Neuronal stem cell (in vitro differentiated cells): ENCODE results near the gene SLC35C1.

ENCODE experiments used
- DNase-seq: peaks from one replicate; pipeline ENCODE4 v3.0.0-alpha.2; 2013; ENCODE audit warnings: low spot score
- H2AFZ ChIP-seq: one replicate; pipeline ENCODE4 v1.6.1; 2013; ENCODE audit warnings: mild to moderate bottlenecking, low read length, inconsistent platforms
- H2AK5ac ChIP-seq: 2 replicates; pipeline ENCODE4 v1.6.1; 2013; ENCODE audit warnings: low read depth, mild to moderate bottlenecking, inconsistent platforms, low read length, moderate library complexity, mixed read lengths
- H2BK120ac ChIP-seq: 2 replicates; pipeline ENCODE4 v1.6.1; 2013; ENCODE audit warnings: low read depth, mild to moderate bottlenecking, inconsistent platforms, low read length, moderate library complexity, mixed read lengths
- H2BK12ac ChIP-seq: one replicate; pipeline ENCODE4 v1.6.1; 2013; ENCODE audit warnings: low read length, inconsistent platforms
- H2BK15ac ChIP-seq: 2 replicates; pipeline ENCODE4 v1.6.1; 2013; ENCODE audit warnings: mild to moderate bottlenecking, low read length, inconsistent platforms, mixed read lengths
- H2BK5ac ChIP-seq: one replicate; pipeline ENCODE4 v1.6.1; 2013; ENCODE audit warnings: inconsistent platforms, mild to moderate bottlenecking, low read length, moderate library complexity
- H3K14ac ChIP-seq: one replicate; pipeline ENCODE4 v1.6.1; 2013; ENCODE audit warnings: low read length, inconsistent platforms
- H3K18ac ChIP-seq: 2 replicates; pipeline ENCODE4 v1.6.1; 2013; ENCODE audit warnings: low read length, inconsistent platforms
- H3K23ac ChIP-seq: 2 replicates; pipeline ENCODE4 v1.6.1; 2013; ENCODE audit warnings: low read depth, mild to moderate bottlenecking, mixed read lengths, low read length, inconsistent platforms; ENCODE audit not compliant: poor library complexity
- H3K27ac ChIP-seq: replicated peaks from 3 replicates; pipeline ENCODE4 v1.5.1; 2013; ENCODE audit warnings: low read length, inconsistent platforms
- H3K27me3 ChIP-seq, 3 experiments: 2 replicates each; pipeline ENCODE4 v1.6.1; 2013; ENCODE audit warnings: low read length in 3 of 3, mild to moderate bottlenecking in 2 of 3, inconsistent platforms in 1 of 3, low read depth in 1 of 3, mixed read lengths in 1 of 3, moderate library complexity in 1 of 3; ENCODE audit not compliant: control insufficient read depth in 3 of 3, insufficient read depth in 3 of 3
- H3K36me3 ChIP-seq, 2 donors: replicated peaks in 1 of 2; 2 replicates each; pipeline ENCODE4 v1.6.1; 2013; ENCODE audit warnings: low read length in 2 of 2; ENCODE audit not compliant: control insufficient read depth in 2 of 2, insufficient read depth in 2 of 2
- H3K4ac ChIP-seq: 2 replicates; pipeline ENCODE4 v1.6.1; 2013; ENCODE audit warnings: inconsistent platforms, mild to moderate bottlenecking, low read length, moderate library complexity
- H3K4me1 ChIP-seq, 2 donors: 1 replicate in 1 of 2; 2 replicates in 1 of 2; pipeline ENCODE4 v1.6.1; 2013; ENCODE audit warnings: low read length in 2 of 2, low read depth in 1 of 2; ENCODE audit not compliant: control insufficient read depth in 2 of 2, insufficient read depth in 1 of 2
- H3K4me2 ChIP-seq: one replicate; pipeline ENCODE4 v1.6.1; 2013; ENCODE audit warnings: mild to moderate bottlenecking, low read length, inconsistent platforms; ENCODE audit not compliant: insufficient read depth, poor library complexity, severe bottlenecking
- H3K4me3 ChIP-seq, 2 donors: 2 replicates each; pipeline ENCODE4 v1.5.1; 2013; ENCODE audit warnings: low read length in 2 of 2, mild to moderate bottlenecking in 2 of 2, inconsistent platforms in 1 of 2, moderate library complexity in 1 of 2
- H3K79me1 ChIP-seq: one replicate; pipeline ENCODE4 v1.6.1; 2013; ENCODE audit warnings: low read depth, mild to moderate bottlenecking, inconsistent platforms, low read length, moderate library complexity
- H3K9ac ChIP-seq: one replicate; pipeline ENCODE4 v1.6.1; 2013; ENCODE audit warnings: mild to moderate bottlenecking, low read depth, low read length, inconsistent platforms; ENCODE audit not compliant: poor library complexity
- H3K9me3 ChIP-seq, 2 donors: replicated peaks in 1 of 2; 2 replicates each; pipeline versions ENCODE3 to v1.6.1; 2013; ENCODE audit warnings: low read length in 2 of 2, mild to moderate bottlenecking in 2 of 2, inconsistent platforms in 1 of 2, low read depth in 1 of 2, mixed read lengths in 1 of 2, moderate library complexity in 1 of 2; ENCODE audit not compliant: control insufficient read depth in 2 of 2, insufficient read depth in 1 of 2
- H4K8ac ChIP-seq: one replicate; pipeline ENCODE4 v1.6.1; 2013; ENCODE audit warnings: low read depth, mild to moderate bottlenecking, inconsistent platforms, low read length, moderate library complexity
- H4K91ac ChIP-seq: one replicate; pipeline ENCODE4 v1.6.1; 2013; ENCODE audit warnings: low read length, low read depth, mild to moderate bottlenecking, inconsistent platforms; ENCODE audit not compliant: poor library complexity
- WGBS, 2 donors: extraction: QIAGEN DNeasy Blood & Tissue Kit; methylation state at CpG; one replicate each; pipeline ENCODE4 v1.1.7; 2013; ENCODE audit warnings: missing lambda C conversion rate in 2 of 2, mixed read lengths in 1 of 2; ENCODE audit not compliant: insufficient read length in 2 of 2, insufficient replicate concordance in 1 of 2; ENCODE audit errors: extremely low coverage in 2 of 2; 5-methylcytosine and 5-hydroxymethylcytosine counted together

The SLC35C1 gene

DNA sequence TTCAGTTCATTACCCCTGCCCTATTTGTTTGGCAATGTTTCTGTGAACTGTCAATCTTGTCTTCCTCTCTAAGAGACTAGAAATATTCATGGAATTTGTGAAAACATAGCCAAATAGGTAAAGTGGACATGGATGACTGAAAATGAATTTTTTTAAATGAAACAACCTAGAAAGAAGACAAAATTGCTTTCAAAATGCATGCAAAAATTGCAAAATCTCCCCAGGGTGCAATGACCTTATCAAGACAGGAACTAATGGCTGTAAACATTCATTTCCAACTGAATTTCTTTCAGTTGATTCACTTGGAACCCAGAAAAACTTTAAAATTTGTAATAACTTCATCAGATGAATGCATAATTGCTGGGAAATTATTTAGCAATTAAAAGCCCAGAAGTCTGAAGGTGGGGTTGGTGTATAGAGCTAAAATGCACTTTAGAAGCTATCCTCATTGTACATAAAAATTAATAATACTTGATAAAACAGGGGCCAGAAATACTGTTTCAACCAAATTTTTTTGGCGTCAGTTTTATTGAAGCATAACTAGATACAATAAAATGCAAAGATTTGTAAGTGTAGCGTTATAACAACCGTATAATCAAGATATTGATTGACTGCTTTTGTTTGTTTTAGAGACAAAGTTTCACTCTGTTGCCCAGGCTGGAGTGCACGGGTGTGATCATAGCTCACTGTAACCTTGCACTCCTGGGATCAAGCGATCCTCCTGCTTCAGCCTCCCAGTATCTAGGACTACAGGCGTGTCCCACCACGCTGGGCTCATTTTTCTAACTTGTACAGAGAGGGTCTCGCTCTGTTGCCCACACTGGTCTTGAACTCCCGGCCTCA lies 27.6 kb upstream of the SLC35C1 start:
- Histone ChIP-seq H3K9me3 (peaks cover 0 to 1% of the 10 kb centered on the region in 2 donors), H3K9ac (no peak overlapping the region), H3K79me1 (no peaks in the 10 kb centered on the region), H2AK5ac (no peak overlapping the region), H2BK5ac (no peak overlapping the region), H3K18ac (no peak overlapping the region), H2BK15ac (no peak overlapping the region), H2AFZ (no peak overlapping the region), H2BK120ac (no peak overlapping the region), H3K36me3 (no peaks in the 10 kb centered on the region), H3K4me1 (no peaks in the 10 kb centered on the region), H3K4ac (no peak overlapping the region), H3K27me3 (no peaks in the 10 kb centered on the region), H3K27ac (no peak overlapping the region), H3K4me3 (peak overlapping the region in 1 of 2 donors; percentile 70), H4K8ac (no peak overlapping the region), H3K4me2 (no peak overlapping the region), H2BK12ac (no peak overlapping the region), H3K23ac (no peak overlapping the region), H4K91ac (no peak overlapping the region), H3K14ac (no peak overlapping the region)
- DNase-seq = no peak
- no CpG with 5 or more reads among the region's 9 CpGs for WGBS, 2 donors

DNA sequence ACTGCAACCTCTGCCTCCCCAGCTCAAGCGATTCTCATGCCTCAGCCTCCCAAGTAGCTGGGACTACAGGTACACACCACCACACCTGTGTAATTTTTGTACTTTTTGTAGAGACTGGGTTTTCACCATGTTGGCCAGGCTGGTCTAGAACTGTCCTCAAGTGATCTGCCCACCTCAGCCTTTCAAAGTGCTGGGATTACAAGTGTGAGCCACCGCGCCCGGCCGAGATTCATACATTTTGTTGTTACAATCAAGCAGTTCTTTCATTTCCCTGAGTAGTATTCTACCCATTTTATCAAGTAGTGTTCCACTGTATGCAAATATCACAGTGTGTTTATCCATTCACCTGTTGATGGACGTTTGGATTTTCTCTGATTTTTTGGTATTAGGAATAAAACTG lies 26.6 kb upstream of the SLC35C1 start:
- no peak overlapping the region for H3K4ac ChIP-seq
- H3K36me3 ChIP-seq = no peaks in the 10 kb centered on the region
- no peak overlapping the region for H3K14ac ChIP-seq
- no peak overlapping the region for H4K91ac ChIP-seq
- H3K4me3 ChIP-seq = no peak overlapping the region
- H3K79me1 ChIP-seq = no peaks in the 10 kb centered on the region
- H3K9ac ChIP-seq = no peak overlapping the region
- no peak overlapping the region for H2AFZ ChIP-seq
- DNase-seq = no peak
- no CpG with 5 or more reads among the region's 6 CpGs for WGBS, 2 donors
- no peaks in the 10 kb centered on the region for H3K4me1 ChIP-seq
- no peak overlapping the region for H3K27ac ChIP-seq
- H3K23ac ChIP-seq = no peak overlapping the region
- H3K27me3 ChIP-seq = no peaks in the 10 kb centered on the region
- H4K8ac ChIP-seq = no peak overlapping the region
- H2AK5ac ChIP-seq = no peak overlapping the region
- no peak overlapping the region for H2BK12ac ChIP-seq
- H2BK120ac ChIP-seq = no peak overlapping the region
- H3K4me2 ChIP-seq = no peak overlapping the region
- H3K9me3 ChIP-seq = peaks cover 0 to 1% of the 10 kb centered on the region in 2 donors
- H2BK15ac ChIP-seq = no peak overlapping the region
- no peak overlapping the region for H2BK5ac ChIP-seq
- H3K18ac ChIP-seq = no peak overlapping the region

DNA sequence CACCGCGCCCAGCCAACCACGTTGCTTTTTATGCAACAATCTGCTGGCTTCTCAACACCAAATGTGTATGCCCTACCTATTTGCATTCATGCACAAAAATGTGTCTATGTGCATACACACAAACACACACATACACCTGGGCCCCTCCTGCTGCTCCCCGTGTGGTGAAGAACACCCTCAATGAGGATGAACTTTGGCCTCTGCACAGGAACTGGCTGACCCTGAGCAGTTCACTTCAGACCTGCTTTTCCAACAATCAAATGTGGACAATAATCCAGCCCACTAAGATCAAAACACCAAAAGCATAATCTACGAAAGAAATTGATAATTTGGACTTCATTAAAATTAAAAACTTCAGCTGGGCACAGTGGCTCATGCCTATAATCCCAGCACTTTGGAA lies 25.3 kb upstream of the SLC35C1 start:
- DNase-seq = no peak
- Histone ChIP-seq H2BK12ac (no peak overlapping the region), H4K8ac (no peak overlapping the region), H3K79me1 (no peaks in the 10 kb centered on the region), H4K91ac (no peak overlapping the region), H3K9ac (no peak overlapping the region), H3K23ac (no peak overlapping the region), H2BK120ac (no peak overlapping the region), H3K14ac (no peak overlapping the region), H3K4me1 (no peaks in the 10 kb centered on the region), H3K9me3 (peaks cover 0 to 1% of the 10 kb centered on the region in 2 donors), H2BK15ac (no peak overlapping the region), H3K4ac (no peak overlapping the region), H2AK5ac (no peak overlapping the region), H3K18ac (peak overlapping the region; percentile 38), H2AFZ (no peak overlapping the region), H2BK5ac (no peak overlapping the region), H3K4me2 (no peak overlapping the region), H3K27ac (no peak overlapping the region), H3K36me3 (no peaks in the 10 kb centered on the region), H3K4me3 (no peak overlapping the region), H3K27me3 (no peaks in the 10 kb centered on the region)
- no CpG with 5 or more reads among the region's 5 CpGs for WGBS, 2 donors

DNA sequence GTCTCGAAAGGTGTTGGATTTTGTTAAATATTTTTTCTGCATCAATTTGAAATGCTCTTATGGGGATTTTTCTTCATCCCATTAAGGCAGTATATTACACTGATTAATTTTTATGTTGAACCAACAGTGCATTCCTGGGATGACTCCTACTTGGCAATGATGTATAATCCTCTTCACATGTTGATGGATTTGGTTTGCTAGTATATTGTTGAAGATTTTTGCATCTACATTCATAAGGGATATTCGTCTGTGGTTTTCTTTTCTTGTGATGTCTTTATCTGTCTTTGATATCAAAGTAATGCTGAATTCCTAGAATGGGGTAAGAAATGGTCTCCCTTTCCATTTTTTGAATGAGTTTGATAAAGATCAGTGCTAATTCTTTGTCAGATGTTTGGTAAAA lies 18.7 kb upstream of the SLC35C1 start:
- H3K9me3 ChIP-seq = no peaks in the 10 kb centered on the region
- H3K9ac ChIP-seq = no peak overlapping the region
- no peak overlapping the region for H4K91ac ChIP-seq
- H3K4me3 ChIP-seq = no peak overlapping the region
- H3K27me3 ChIP-seq = no peaks in the 10 kb centered on the region
- H3K4me1 ChIP-seq = no peaks in the 10 kb centered on the region
- no peaks in the 10 kb centered on the region for H3K79me1 ChIP-seq
- no peak overlapping the region for H3K27ac ChIP-seq
- H3K14ac ChIP-seq = no peak overlapping the region
- DNase-seq = no peak
- no peak overlapping the region for H4K8ac ChIP-seq
- no peak overlapping the region for H3K4ac ChIP-seq
- H2AK5ac ChIP-seq = no peak overlapping the region
- no peaks in the 10 kb centered on the region for H3K36me3 ChIP-seq
- H2BK120ac ChIP-seq = no peak overlapping the region
- H2AFZ ChIP-seq = no peak overlapping the region
- WGBS, 2 donors = no CpG with 5 or more reads among the region's 2 CpGs
- no peak overlapping the region for H3K23ac ChIP-seq
- no peak overlapping the region for H2BK15ac ChIP-seq
- no peak overlapping the region for H2BK5ac ChIP-seq
- H3K18ac ChIP-seq = no peak overlapping the region
- H2BK12ac ChIP-seq = no peak overlapping the region
- H3K4me2 ChIP-seq = no peak overlapping the region
